ENCODE results near the gene FOSB.
A peak's percentile ranks its signal among the peaks of the same experiment; 100 is the strongest.

FOSB gene

DNA sequence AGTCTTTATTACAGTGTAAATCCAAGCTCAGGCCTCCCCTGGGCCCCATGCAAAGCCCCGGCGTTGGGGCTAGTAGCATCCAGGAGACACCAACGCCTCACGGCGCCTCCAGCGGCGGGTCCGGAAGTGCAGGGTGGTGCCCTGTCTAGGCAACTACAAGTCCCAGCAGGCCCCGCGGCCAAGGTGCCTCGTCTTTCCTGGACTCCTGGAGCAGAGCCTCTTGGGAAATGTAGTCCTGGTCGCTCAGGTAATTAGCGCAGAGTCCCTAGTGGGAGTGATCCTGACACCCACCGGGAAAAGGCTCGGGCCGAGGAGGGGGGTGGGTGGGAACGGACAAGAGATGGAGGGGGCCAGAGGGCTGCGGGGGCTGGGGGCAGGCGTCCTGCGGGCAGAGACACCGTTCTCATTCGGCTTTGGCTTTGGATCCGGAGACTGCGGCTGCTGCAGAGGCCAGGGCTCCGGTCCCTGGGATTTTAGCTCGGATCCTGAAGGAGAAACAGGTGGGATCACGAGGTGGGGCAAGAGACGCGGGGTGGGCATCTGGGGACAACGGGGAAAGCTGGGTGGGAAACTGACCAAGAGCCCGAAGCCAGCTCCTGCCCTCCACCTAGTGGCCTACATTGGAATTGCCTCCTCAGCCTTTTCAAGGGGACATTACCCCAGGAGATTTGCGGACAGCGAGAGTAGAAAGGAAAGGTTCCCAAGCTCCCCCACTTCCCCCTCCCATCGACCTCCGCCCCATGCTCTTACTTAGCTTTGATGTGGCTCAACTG lies 17.7 kb downstream of the FOSB start:
- DNase-seq = peak; percentile 95 to 97

DNA sequence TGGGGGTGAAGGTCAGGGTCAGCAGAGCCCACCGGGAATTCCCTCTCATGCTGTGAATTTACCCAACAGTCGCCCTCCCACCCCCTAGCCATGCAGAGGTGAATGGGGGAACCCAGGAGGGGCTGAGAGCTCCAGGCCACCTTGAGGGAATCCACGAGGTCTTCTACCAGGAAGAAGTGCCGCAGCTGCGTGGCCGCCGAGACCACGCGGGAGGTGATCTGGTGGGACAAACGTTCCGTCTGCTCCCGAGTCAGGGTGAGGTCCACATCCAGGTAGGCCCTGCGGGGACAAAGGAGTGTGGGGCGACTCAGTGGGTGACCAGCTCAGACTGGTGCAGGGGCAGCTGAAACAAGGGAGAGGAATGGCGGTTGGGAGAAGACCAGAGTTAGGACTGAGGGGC lies 20.9 kb downstream of the FOSB start:
- DNase-seq = no peak

DNA sequence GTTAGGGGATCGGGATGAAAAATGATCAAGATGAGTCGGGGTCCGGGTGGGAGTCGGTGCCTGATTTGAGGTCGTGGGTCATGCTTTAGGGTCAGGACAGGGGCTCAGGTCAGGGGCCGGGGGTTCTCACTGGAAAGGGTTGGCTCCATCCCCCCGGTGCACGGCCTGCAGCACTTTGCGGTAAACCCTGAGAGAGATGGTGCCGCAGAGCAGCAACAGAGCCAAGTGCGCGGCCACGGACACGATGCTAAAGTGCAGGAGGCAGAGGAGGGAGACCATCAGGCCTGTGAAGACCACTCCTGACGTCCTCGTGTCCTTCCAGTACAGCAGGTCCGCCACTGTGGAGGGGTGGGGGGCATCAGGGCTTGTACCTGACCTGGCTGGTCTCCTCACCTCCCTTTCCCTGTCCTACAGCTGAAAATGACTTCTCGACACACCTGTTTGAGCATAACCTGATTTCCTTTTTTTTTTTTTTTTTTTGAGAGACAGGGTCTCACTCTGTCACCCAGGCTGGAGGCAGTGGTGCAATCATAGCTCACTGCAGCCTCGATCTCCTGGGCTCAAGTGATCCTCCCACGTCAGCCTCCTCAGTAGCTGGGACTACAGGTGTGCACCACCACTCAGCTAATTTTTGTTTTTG lies 21.5 kb downstream of the FOSB start:
- no peak for DNase-seq

DNA sequence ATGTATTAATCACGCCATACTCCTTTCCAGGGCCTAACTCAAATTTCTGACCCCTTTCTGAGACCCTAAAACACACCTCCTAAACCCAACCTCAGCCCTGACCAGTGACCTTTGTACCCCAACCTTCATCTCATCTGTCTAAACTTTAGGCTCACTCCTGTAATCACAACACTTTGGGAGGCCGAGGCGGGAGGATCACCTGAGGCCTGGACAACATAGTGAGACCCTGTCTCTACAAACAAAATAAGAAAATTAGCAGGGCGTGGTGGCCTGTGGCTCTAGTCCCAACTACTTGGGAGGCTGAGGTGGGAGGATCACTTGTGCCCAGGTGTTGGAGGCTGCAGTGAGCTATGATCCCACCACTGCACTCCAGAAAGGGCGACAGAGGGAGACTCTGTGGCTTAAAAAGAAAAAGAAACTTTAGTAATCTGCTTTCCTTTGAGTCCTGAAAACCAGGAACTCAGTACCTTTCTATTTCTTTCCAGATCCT lies 24.4 kb downstream of the FOSB start:
- no peak for DNase-seq

DNA sequence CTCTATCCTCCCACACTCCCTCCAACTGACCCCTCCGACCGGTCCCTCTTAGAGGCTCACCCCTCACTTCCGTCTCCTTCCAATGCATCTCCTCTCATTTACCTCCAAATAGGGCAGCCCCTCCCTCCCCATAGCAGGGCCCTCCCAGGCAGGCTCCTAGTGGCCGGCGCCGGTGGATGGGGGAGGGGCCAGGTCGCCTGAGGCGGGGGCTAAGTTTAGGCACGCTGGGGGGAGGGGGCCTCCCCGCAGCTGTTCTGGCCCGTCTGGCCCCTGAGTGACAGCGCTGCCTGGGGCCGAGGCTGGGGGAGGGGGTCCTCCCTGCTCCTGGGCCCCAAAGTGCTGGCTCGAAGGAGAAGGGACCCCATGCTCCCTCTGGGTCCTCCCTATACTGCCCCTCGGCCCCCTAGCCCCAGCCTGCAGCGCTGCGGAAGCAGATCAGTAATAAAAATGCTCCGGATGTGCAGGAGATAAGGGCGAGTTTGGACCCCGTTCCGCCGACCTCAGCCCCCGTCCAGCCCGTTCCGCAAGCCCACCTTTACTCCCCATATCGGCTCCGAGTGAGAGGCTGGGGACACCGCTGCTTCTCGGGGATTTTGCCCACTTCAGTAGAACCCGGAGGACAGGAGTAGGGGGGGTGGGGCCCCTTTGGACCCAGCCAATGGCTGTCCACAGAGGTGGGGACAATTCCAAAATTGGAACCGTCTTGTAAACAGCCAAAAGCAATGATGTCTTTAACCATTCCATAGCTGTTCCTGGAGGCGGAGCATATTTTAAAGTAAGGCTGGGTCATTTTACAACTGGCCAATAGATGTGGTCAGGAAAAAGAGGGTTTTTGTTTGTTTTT lies 25.1 kb downstream of the FOSB start:
- DNase-seq = no peak

DNA sequence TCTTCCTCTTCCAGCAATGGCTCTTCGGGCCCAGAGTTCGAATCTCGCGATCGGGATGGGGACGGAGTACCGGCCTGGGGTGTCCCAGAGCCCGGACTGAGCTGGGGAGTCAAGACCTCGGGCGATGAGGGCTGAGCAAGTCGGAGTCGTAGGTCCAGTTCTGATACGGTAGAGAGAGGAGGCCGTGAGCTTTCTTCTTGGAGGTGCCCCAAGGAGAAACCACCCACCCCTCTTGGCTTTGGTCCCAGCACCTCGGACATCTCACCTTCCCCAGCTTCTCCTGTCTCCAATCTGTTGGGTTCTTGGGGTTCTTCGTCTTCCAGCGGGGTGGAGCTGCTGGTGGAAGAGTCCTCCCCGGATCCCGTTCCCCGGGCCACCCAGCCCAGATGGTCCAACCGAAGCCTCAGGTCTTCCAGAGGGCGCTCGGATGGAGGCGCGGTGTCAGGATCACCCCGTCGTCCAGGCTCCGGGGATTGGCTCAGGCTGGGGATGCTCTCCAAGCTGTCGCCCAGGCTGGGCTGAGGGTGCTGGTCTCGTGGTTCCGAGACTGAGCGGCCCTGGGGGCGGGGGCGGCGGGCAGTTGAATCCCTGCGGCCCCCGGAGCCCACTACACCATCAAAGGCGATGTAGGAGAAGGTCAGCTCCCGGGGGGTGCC lies 26.6 kb downstream of the FOSB start:
- DNase-seq = no peak

DNA sequence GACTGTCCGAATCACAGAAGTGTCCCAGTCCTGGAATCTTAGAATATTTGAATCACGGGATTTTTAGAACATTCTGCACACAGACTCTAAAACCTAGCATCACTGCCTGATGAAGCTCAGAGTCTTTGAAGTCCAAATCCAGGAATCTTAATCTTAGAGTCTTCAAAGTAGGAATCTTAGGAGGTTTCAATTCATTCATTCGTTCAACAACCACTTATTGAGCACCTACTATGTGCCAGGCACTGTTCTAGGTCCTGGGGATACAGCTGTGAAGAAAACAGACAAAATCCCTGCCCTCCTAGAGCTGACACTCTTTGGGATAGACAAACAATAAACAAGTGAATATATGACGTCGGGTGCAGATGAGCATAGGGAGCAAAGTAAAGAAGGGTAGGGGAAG lies 27.4 kb downstream of the FOSB start:
- DNase-seq = no peak

DNA sequence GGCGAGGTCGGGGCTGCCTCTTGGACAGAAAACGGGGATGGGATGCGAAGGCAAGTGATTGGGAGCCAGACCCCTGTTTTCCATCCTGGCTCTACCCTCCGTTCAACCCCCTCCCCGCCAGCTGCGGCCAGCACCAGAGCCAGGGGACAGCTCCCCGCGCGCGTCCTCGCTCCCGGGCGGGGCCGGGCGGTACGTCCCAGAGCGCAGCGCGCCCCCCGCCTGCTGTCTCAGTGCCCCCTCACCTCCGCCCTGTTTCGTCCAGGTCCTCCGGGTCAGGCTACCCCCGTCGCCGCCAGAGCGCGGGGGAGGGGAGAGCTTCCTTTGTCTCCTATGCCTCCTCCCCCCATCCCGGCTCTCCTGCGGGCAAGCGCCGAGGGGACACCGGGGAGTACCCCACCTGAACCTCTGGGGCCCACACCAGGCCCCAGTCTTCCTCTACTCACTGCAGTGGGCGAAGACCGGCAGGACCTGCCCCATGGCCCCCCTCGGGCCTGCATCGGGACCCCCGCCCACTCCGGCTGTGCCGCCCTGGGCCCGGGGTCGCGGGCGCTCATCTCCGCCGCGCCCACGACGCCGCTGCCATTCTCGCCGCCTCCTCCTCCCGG lies 28.7 kb downstream of the FOSB start:
- no peak for DNase-seq

DNA sequence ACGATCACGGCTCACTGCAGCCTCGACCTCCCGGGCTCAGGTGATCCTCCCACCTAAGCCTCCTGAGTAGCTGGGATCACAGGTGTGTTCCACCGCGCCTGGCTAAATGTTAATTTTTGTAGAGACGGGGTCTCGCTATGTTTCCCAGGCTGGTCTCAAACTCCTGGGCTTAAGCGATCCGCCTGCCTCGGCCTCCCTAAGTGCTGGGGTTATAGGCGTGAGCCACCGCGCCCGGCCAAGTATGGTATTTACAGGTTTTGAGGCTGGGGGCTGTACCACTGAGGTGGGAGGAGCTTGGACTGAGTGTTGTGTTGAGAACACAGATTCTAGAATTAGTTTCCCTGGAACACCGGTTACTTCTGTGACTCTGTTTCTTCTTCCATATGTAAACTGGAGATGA lies 30.0 kb downstream of the FOSB start:
- DNase-seq = no peak

DNA sequence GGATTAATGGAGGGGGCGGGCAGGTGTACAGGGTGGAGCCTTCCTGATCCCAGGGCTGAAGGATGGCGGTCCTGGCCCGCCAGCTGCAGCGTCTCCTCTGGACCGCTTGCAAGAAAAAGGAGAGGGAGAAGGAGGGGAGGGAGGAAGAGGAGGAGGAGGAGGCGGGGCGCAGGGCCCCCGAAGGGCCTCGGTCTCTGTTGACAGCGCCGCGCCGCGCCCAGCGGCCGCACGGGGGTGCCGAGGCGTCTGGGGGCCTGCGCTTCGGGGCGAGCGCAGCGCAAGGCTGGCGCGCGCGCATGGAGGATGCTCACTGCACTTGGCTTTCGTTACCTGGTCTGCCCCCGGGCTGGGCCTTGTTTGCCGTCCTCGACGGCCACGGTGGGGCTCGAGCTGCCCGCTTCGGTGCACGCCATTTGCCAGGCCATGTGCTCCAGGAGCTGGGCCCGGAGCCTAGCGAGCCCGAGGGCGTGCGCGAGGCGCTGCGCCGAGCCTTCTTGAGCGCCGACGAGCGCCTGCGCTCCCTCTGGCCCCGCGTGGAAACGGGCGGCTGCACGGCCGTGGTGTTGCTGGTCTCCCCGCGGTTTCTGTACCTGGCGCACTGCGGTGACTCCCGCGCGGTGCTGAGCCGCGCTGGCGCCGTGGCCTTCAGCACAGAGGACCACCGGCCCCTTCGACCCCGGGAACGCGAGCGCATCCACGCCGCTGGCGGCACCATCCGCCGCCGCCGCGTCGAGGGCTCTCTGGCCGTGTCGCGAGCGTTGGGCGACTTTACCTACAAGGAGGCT lies 30.8 kb downstream of the FOSB start, which contains the start of gene PPM1N:
Gene PPM1N, plus strand, starts transcription at position 33 of the 785 bp plus-strand sequence. Its CDS starts 30 bp downstream, at position 63.
- no peak for DNase-seq

DNA sequence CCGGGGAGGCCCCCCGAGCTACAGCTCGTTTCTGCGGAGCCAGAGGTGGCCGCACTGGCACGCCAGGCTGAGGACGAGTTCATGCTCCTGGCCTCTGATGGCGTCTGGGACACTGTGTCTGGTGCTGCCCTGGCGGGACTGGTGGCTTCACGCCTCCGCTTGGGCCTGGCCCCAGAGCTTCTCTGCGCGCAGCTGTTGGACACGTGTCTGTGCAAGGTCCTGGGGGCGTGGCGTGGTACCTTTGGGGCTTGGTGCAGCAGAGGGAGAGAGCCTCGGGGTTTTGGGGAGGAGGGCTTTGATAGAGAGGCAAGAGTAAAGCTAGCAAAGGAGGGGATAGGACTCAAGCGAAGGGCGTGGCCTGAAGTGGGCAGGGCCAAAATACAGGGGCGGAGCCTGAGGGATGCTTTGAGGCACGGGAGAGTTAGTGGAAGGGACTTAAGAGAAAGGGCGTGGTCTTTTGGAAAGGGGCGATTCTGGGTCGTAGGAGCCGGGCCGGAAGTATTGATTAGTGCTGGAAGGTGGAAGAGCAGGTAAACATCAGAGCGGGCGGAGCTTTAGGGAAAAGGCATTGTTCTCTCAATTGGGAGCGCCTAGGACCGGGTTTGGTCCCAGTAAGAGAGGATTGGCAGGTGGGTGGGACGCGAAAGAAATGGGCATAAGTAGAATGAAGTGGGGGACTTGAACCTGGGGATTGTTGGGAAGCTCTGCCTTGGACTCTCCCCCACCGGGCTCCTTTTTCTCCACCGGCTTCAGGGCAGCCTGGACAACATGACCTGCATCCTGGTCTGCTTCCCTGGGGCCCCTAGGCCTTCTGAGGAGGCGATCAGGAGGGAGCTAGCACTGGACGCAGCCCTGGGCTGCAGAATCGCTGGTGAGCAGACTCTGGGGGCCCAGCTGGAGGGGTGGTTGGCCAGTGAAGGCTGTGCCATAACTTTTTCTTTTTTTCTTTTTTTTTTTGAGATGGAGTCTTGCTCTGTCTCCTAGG lies 31.7 kb downstream of the FOSB start:
- DNase-seq = peak in 1 of 2 experiments; percentile 30

DNA sequence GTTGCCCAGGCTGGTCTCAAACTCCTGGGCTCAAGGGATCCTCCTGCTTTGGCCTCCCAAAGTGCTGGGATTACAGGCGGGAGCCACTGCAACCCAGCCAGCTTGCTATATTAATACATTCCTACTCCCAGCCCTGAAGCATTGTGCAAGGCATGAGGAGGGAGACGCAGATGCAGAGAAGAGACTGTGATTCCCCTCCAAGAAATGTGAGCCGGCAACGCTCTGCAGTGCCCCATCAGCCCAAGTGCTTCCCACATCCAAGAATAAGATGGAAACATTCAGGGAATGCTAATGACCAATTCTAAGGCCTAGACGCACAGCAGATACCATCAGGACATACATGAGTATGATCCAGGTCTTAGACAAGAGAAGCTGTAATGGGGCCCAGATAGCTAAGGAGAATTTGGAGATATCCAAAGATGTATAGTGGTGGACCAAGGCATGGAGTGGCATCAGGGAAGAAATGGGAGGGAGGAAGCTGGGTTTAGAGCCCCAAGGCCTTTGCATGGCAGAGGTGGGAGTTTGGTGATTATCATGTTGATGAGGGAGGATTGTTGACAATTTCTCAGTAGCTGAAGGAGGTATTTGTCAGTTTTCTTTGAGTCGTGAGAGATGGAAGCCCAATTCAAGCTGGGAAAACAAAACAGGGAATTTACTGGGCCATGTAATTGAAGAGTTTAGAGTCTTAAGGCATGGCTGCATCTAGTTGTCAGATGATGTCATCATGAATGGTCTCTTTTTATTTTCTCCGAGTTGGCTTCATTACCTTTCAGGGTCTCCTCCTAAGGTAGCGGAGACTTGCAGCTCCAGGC lies 33.3 kb downstream of the FOSB start:
- no peak for DNase-seq

DNA sequence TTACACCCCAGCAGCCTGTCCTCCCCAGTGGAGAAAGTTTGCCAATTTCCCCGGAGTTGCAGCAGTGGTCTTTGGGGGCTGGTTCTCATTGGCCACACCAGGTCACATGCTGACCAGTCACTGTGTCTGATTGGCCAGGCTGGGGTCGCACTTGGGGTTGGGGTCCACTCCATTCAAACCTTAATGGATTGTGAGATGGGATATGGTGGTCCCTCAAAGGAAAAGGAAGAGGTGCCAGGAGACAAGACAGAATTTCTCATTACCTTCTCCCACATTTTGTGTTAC lies 33.9 kb downstream of the FOSB start:
- DNase-seq = no peak

DNA sequence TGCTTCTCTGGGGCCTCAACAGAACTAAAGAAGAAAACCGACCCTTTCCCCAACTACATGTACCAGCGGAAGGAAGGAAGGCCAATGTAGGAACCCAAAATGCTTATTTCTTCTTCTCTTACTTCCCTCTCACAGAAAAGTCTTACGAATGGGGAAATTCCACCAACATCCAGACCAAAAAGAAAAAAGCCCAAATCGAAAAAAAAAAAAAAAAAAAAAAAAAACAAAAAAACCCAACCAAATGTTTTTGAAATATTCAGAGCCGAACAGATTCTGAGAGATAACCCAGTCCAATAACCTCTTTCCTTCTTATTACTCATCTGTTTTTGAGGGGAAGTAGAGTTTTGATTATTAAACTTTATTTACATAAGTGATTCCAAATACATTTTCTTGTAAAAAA lies 34.3 kb downstream of the FOSB start:
- no peak for DNase-seq

DNA sequence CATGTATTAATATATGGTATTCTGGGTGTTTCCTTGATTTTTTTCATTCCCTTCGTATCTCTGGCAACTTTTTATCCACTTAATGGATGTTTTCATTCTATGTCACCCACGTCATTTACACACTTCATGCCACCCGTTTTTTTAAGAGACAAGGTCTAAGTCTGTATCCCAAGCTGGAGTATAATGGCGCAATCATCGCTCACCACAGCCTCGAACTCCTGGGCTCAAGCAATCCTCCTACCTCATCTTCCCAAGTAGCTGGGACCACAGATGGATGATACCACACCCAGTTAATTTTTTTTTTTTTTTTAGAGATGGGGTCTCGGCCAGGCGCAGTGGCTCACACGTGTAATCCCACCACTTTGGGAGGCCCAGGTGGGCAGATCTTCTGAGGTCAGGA lies 36.1 kb downstream of the FOSB start:
- no peak for DNase-seq

DNA sequence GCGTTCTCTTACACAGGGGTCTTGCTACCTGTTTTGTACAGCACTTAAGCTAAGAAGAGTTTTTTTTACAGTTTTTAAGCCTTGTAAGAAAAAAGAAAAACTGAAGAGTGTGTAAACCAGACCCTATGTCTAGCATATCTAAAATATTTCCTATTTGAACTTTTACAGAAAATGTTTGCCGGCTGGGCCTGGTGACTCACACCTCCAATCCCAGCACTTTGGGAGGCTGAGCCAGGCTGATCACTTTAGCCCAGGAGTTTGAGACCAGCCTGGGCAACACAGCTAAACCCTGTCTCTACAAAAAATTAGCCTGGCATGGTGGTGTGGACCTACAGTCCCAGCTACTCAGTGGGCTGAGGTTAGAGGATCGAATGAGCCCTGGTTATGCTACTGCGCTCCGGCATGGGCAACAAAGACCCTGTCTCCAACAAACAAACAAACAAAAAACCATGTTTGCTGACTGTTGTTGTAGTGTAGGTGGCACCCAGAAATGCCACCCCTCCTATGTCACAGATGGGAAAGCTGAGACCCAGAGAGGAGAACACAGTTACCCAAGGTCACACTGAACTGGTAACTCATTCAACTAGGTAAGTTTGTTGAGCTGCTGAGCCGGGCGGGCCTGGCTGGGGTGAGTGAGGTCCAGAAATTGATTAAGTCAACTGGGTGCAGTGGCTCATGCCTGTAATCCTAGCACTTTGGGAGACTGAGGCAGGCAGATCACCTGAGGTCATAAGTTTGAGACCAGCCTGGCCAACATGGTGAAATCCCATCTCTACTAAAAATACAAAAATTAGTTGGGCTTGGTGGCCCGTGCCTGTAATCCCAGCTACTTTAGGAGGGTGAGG lies 37.6 kb downstream of the FOSB start:
- no peak for DNase-seq

DNA sequence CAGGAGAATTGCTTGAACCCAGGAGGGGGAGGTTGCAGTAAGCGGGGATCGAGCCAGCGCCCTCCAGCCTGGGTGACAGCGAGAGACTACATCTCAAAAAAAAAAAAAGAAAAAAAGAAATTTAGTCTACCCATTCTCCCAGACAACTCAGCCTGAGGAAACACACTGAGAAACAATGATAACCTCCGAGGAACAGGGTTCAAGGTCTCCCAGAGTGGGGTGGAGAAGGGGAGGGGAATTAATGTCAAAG lies 38.1 kb downstream of the FOSB start:
- DNase-seq = no peak

DNA sequence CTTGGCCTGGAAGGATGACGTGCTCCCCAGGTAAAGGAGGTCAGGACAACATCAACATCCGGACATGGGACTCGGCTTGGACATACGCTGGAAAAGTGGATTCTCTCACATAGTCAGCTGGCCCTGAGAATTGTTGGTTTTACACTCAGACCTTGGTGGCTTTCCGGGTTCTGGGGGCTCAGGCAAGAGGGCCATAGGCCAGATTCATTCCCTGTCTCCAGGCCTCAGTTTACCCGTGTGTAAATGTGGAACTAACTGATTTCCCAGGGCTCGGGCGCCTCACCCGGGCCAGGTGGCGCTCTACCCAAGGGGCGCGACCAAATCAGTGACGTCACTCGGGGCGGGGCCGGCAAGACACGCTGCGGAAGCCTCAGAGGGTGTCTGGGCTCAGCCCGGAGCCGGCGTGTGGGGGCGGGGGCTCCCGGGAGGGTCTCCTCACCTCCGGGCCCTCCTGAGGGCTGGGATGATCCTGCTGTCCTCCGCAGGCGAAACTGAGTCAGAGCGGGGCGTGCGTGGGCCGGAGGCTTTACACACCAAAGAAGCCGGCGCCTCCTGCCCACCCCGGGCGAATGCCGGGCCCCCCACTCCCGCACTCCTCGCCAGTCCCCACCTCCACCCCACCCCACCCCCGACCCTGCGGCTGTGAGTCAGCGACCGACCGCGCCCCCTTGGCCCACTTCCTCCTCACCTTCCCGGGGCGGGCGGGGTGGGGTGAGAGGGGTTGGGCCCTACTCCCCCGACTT lies 38.6 kb downstream of the FOSB start:
- DNase-seq = peak; percentile 77 to 93
